HG02852 (cell line): ENCODE results near the gene ATOH8.
"Not testable (repeated sequence)": the region's sequence is repeated elsewhere in the genome, so short reads cannot be mapped to it uniquely, and the experiment has no call there.

Source experiments
- ATAC-seq: cut with Tn5 transposase; IDR thresholded peaks from one replicate; pipeline ENCODE4 v1.9.1; 2021; ENCODE audit warnings: mild to moderate bottlenecking, moderate library complexity; ENCODE audit not compliant: unreplicated experiment

ATOH8 gene

GRCh38 chr2:85753525-85754312 is at the start of gene ATOH8:
TSS of gene ATOH8 (plus strand) at chr2:85753991. CDS start at chr2:85754190, 199 bp downstream.
- no peak for ATAC-seq

GRCh38 chr2:85704038-85704437 is 49.8 kb upstream of the ATOH8 start:
- no peak for ATAC-seq

DNA sequence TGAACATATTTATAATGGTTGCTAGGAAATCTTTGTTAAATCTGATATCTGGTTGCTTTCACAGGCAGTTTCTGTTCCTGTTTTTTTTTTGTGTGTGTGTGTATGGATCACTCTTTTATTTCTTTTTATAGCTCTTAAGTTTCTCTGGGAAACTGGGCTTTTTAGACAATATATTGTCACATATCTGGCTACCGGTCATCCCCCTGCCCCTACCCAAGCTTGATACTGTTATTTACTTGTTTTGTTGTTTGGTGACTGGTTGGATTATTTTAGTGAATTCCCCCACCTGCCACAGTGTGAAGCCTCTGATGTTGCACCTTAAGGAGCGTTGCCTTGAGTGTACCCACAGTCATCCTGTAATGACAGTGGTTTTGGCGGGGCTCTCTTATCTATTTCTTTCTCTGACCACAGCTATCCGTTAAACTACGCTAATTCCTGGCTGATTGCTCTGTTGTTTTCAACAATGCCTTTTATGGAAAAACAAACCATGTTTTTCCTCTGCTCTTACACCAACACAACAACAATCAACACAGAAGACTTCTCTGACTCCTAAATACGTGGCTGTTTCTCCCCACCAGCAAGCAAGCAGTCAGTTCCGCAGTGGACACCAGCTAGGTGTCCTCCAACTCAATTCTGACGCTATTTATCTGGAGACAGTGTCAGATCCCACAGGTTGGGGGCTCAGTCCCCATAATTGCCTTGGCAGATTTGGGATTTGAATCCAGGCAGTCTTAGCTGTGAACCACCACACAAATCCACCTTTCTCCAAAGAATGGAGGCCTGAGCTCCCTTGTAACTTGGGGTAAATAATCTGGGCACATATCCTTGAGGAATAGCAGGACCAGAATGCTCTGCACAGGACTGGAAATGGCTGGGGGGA is 48.8 kb upstream of the ATOH8 start:
- ATAC-seq = peak; percentile 80

- no peak for ATAC-seq
These were observed 48.1 kb upstream of the ATOH8 start for GRCh38 chr2:85705680-85706039.

GRCh38 chr2:85706063-85706462 is 47.7 kb upstream of the ATOH8 start:
- no peak for ATAC-seq

DNA sequence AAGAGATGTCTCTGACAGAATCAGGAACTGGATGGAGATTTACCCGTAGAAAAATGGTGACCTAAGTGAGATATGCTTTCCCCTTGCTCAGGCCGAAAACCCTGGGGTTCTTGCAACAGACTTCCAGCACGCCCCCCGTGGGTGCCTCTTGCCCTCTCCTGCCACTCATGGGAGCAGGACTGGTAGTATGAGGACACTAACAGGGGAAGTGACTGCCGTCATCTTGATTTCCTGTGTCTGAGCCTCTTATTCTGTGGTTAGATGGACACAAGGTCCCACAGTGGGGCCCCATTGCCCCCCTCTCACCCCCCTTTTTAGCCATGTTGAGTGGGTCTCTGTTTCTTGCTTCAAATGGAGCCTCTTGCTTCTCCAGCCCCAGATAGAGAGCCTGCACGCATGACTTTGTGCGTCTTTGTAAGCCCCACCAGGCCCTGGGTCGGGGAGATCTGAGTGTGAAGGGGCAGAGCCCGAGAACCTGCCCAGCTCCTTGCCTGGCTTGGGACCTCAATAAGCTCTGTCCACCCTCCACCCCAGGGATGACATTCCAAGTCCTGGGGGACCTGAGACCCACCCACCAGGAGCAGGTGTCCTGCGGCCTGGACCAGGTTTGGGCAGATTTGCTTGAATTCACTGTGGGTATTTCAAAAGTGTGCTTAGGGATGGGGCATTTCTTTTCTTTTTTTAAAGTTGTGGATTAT is 47.0 kb upstream of the ATOH8 start:
- no peak for ATAC-seq

GRCh38 chr2:85707304-85707703 is 46.5 kb upstream of the ATOH8 start:
- ATAC-seq = no peak

DNA sequence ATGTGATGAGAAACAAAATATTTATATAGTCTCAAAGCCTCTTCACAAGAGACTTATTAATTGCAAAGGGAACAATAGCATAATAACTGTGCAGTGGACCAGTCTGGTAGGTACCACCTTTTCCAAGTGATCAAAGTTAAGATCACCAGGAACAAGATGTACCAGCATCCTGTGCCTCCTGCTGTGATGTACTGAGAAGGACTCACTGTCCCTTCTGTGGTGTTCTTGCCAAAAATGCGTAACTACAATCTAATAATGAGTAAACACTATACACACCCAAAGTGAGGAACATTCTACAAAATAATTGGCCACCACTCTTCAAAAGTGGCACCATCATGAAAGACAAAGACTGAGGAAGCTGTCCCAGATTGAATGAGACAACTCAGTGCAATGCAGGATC is 45.1 kb upstream of the ATOH8 start:
- no peak for ATAC-seq

DNA sequence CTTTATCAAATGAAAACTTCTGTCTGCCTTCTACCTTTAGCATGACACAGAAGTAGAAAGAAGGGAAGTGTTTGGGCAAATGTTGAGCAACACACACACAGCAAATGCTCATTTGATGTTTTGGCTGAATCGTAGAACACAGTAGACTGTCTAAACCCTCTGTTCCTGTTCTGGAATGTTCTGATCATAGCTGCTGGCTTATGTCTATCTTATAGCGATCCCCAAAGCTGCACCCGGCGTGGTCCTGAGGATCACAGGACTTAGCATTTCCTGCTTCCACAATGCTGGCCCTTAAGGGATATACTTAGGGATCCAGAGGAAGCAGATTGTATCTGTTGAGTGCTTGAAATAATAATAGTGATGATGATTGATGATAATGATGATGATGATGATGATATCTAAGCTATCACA is 44.4 kb upstream of the ATOH8 start:
- no peak for ATAC-seq

DNA sequence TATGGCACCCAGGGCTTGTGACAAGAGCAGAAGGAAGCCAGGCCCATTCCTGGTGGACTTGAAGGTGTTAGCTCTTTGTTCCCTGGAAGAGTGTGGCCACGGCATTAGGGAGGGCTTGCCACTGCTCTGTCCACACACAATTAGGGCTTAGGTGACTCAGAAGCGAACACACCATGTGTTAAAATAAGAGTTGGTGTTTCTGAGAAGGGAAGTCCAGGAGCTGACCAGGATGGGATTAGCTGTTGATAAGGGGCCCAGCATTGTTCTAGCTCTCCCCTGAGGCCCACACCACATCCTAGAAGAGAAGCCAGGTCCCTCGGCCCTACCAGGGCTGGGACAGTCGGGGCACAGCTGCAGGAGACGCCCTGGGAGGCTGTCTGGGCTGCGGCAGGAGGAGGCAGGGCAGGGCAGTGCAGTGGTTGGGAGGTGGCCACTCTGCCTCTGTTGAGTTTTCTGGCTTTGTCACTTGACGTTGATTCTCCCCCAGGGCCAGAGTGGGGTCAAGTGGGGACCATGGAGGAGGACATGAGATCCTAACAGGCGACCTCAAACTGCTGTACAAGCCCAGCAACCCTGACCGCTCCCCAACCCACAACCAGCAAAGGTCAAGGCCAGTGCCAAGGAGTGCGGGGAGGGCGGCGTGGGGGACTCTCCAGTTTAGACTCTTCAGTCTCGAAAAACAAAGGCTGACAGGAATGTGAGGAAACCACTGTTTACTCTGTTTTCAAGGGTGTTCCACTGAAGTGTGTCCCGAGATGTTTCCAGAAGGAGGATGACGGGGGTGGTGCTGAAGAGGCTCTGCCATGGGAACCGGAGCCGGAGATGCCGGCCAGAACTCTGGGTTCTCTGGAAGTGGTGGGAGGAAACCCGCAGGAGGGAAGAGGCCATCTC is 42.9 kb upstream of the ATOH8 start:
- no peak for ATAC-seq

DNA sequence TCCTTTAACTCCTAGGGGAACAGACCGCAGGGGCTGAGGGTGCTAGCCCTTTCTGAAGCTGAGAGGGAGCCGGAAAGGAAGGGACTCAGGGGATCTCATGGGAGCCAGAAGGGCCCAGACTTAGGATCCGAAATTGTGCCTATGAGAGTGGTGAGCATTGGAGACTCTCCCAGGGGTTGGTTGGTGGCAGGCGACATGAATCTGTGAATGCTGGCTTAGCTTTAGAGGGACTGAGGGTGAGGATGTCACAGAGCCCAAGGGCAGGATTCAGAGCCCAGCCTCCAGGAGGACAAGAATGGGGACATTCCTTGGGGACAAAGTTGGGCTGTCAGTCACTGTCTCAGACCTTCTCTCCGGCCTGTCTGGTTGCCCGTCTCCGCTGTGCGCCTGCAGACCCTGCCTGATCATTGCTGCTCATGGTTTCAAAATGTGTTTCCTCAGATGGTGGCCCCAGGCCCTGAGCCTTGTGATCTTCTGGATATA is 42.2 kb upstream of the ATOH8 start:
- ATAC-seq = no peak

GRCh38 chr2:85712336-85712735 is 41.5 kb upstream of the ATOH8 start:
- no peak for ATAC-seq

DNA sequence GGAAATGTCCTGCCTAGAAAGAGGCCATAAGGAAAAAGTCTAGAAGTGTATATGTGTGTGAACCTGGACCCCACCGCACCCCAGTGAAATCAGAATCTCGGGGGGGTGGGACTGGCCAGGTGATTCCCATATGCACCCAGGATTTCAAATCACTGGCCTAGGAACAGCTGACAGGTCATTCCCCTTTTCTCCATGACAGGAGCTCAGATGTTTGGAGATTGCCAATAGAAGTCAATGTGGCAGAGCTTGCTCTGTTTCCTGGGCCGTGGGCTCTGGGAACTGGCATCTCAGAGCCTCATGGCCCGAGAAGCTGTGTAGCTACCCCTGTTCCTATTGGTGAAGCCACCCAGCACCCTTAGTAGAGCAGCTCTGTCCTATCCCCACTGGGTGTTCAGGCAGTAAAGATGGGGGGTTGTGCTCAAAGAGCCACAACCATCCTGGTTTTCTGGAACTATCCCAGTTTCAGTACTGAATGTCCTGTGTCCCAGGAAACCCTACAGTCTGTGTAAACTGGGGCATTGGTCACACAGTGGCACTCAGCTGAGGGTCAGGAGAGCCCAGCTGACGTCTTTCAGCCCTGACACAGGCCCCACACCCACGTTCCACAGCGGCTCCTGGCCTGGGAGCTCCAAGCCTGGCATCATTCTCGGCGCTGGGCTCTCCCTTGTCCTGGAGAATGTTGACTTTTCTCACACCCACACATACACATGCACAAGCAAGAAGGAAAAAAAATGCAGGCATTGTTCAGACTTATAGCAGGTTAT is 40.8 kb upstream of the ATOH8 start:
- no peak for ATAC-seq

DNA sequence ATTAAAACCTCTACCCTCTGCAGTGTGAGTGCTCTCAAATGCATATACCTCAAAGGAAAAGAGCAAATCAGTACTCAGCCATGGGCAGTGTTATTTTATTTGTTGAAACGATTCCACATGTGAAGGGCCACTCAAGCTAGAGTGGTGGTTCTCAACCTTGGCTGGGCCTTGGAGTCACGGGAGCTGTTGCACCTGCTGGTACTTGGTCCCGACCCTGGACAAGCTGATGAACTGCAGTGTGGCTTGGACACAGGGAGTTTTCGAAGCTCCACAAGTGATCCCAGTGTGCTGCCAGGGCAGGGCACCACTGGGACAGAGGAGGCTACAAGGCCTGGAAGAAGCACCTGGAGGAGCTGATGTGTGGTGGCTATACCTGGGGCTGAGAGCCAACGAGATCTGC is 40.0 kb upstream of the ATOH8 start:
- no peak for ATAC-seq

- ATAC-seq = not testable (repeated sequence)
These were observed 39.4 kb upstream of the ATOH8 start for GRCh38 chr2:85714421-85714820.

DNA sequence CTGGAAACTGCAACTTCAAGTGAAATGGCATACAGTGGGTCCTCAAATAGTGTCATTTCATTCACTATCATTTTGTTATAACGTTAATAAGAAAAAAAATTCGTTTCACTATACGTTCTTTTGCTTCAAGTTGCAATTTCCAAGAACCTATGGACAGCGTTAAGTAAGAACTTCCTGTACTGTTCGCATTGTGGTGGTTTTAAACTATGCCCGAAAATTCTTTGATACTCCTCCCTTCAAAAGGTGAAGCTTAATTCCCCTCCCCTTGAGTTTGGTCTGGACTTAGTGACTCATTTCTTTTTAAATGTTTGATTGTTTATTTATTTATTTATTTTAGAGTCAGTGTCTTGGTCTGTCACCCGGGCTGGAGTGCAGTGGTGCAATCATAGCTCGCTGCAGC is 39.0 kb upstream of the ATOH8 start:
- no peak for ATAC-seq

DNA sequence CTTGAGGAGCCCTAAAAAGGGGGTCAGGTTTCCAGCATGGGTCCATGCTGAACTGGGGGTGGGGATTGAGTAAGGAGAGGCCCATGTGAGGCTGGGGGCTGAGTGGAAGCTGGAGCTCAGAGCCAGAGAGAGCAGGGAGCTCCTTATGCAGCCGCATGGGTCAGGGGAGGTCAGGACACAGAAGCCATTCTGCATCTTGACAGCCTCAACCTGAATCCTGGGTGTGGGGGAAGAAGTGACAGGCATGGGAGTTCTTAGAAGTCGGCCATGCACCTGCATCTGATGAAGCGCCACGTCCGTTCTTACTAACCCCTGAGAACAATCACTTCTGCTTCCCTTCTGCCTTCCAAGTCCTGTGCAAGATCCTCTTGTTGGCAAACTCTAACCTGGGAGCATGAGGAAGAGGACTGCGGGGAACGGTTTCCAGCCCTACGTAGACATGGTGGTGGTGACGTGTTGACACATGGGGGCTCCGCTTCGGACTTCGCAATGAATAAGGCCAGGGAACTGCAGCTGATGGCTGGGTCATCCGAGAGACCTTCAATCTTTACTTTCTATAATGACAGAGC is 37.4 kb upstream of the ATOH8 start:
- no peak for ATAC-seq

- ATAC-seq = no peak
These were observed 36.3 kb upstream of the ATOH8 start for GRCh38 chr2:85717308-85718008.

DNA sequence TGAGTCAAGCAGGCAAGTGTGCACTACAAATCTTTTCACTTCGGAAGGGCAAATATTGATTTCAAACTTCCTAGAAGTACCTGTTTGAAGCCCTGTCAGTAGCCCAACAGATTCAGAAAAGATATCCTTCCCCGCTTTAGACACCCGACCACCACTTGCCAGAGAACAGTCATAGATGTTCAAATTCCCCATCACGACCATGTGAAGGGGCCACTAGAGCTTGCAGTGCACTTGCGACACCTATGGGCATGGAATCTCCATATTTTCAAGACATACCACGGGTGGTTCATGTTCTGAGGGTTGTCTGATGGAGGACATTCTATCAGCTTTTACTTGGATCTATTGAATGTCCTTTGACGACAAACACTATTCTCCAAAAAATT is 35.8 kb upstream of the ATOH8 start:
- ATAC-seq = no peak
